WTC11 (cell line): ENCODE results near the gene PRDM15. TPM values are rescaled to one million over a fixed set of nuclear protein-coding genes. Genes with fewer than 3 reads are reported as not detected.

Experiments
- ATAC-seq: fragments of 200-7000 bp; cut with Tn5 transposase; 2 replicates; pipeline ENCODE4 v1.10.0; 2021; ENCODE audit warnings: mild to moderate bottlenecking, moderate library complexity
- CTCF ChIA-PET: fragments of 300-600 bp; sonication (Branson Sonifier 250); formaldehyde crosslinking; loops from one replicate; lab custom pipeline; 2021; ENCODE audit warnings: antibody characterized with exemption; lab: Charles Lee
- POLR2A ChIA-PET: fragments of 350-600 bp; sonication (Branson Sonifier 250); formaldehyde crosslinking; loops from one replicate; lab custom pipeline; 2021; ENCODE audit warnings: antibody characterized with exemption; lab: Charles Lee
- DNase-seq: peaks from one replicate; pipeline ENCODE4 v3.0.0; 2021; ENCODE audit warnings: low spot score
- H3K27ac Mint-ChIP-seq: 2 replicates; pipeline ENCODE4 v1.8.0; 2021; ENCODE audit warnings: mixed read lengths
- H3K27me3 Mint-ChIP-seq: 2 replicates; pipeline ENCODE4 v1.8.0; 2021; ENCODE audit warnings: low read depth, mild to moderate bottlenecking, moderate library complexity, mixed read lengths
- H3K36me3 Mint-ChIP-seq: 2 replicates; pipeline ENCODE4 v1.8.0; 2021; ENCODE audit warnings: mixed read lengths
- H3K4me1 Mint-ChIP-seq: 2 replicates; pipeline ENCODE4 v1.8.0; 2022; ENCODE audit warnings: mixed read lengths
- H3K4me3 Mint-ChIP-seq: 2 replicates; pipeline ENCODE4 v1.8.0; 2021; ENCODE audit warnings: mild to moderate bottlenecking, moderate library complexity, mixed read lengths
- H3K9me3 Mint-ChIP-seq: 2 replicates; pipeline ENCODE4 v1.8.0; 2021; ENCODE audit warnings: mixed read lengths
- ELF4 ChIP-seq: sonication (generic); formaldehyde crosslinking; IDR thresholded peaks from 2 replicates; pipeline ENCODE4 v1.8.1; 2022; ENCODE audit warnings: low read depth, mild to moderate bottlenecking, moderate library complexity, missing genetic modification reagents
- EMX1 ChIP-seq: fragments of 250-450 bp; sonication (Bioruptor Pico); IDR thresholded peaks from 2 replicates; pipeline ENCODE4 v1.8.0; 2021; ENCODE audit warnings: mild to moderate bottlenecking
- ETV6 ChIP-seq: sonication (generic); formaldehyde crosslinking; IDR thresholded peaks from 2 replicates; pipeline ENCODE4 v1.8.1; 2022; ENCODE audit warnings: mild to moderate bottlenecking, missing genetic modification reagents
- IRF2 ChIP-seq: sonication (generic); formaldehyde crosslinking; IDR thresholded peaks from 2 replicates; pipeline ENCODE4 v1.8.0; 2022; ENCODE audit warnings: low read depth, missing genetic modification reagents, borderline replicate concordance
- JUN ChIP-seq: sonication (generic); formaldehyde crosslinking; IDR thresholded peaks from 2 replicates; pipeline ENCODE4 v1.8.0; 2023; ENCODE audit warnings: mild to moderate bottlenecking, missing genetic modification reagents
- NFE2L1 ChIP-seq: sonication (generic); formaldehyde crosslinking; IDR thresholded peaks from 2 replicates; pipeline ENCODE4 v1.8.1; 2023; ENCODE audit warnings: missing genetic modification reagents
- NR2C2 ChIP-seq: sonication (generic); formaldehyde crosslinking; IDR thresholded peaks from 2 replicates; pipeline ENCODE4 v1.8.0; 2022; ENCODE audit warnings: mild to moderate bottlenecking, missing genetic modification reagents
- RELA ChIP-seq: sonication (generic); formaldehyde crosslinking; IDR thresholded peaks from 2 replicates; pipeline ENCODE4 v1.8.1; 2022; ENCODE audit warnings: missing genetic modification reagents, mild to moderate bottlenecking, borderline replicate concordance
- TP53 ChIP-seq: sonication (generic); formaldehyde crosslinking; IDR thresholded peaks from 2 replicates; pipeline ENCODE4 v1.8.1; 2023; ENCODE audit warnings: mild to moderate bottlenecking, missing genetic modification reagents
- ZNF121 ChIP-seq: sonication (generic); formaldehyde crosslinking; IDR thresholded peaks from 2 replicates; pipeline ENCODE4 v1.8.0; 2023; ENCODE audit warnings: missing genetic modification reagents
- ZNF232 ChIP-seq: sonication (generic); formaldehyde crosslinking; IDR thresholded peaks from 2 replicates; pipeline ENCODE4 v1.8.0; 2022; ENCODE audit warnings: mild to moderate bottlenecking, missing genetic modification reagents
- ZNF317 ChIP-seq: sonication (generic); formaldehyde crosslinking; IDR thresholded peaks from 2 replicates; pipeline ENCODE4 v1.8.1; 2023; ENCODE audit warnings: low read depth, mild to moderate bottlenecking, moderate library complexity, missing genetic modification reagents, borderline replicate concordance
- ZNF396 ChIP-seq: fragments of 250-450 bp; sonication (Bioruptor Pico); IDR thresholded peaks from 2 replicates; pipeline ENCODE4 v1.8.0; 2021; ENCODE audit warnings: mild to moderate bottlenecking, moderate library complexity, borderline replicate concordance
- total RNA-seq: library from RNA; stranded (reverse); gene quantifications from 3 replicates; pipeline ENCODE4 v1.2.3, GENCODE V29; 2021
- TF ChIP-seq, protein P1 (sequence below): sonication (generic); formaldehyde crosslinking; conservative IDR thresholded peaks from 2 replicates; pipeline ENCODE4 v1.8.1; 2022; ENCODE audit warnings: mild to moderate bottlenecking, missing genetic modification reagents
- TF ChIP-seq, protein P2 (sequence below): sonication (generic); formaldehyde crosslinking; IDR thresholded peaks from 2 replicates; pipeline ENCODE4 v1.8.1; 2023; ENCODE audit warnings: mild to moderate bottlenecking, moderate library complexity, missing genetic modification reagents
- TF ChIP-seq, protein P3 (sequence below): sonication (generic); formaldehyde crosslinking; IDR thresholded peaks from 2 replicates; pipeline ENCODE4 v1.8.0; 2023; ENCODE audit warnings: mild to moderate bottlenecking, missing genetic modification reagents
- TF ChIP-seq, protein P4 (sequence below): sonication (generic); formaldehyde crosslinking; IDR thresholded peaks from 2 replicates; pipeline ENCODE4 v1.8.0; 2023; ENCODE audit warnings: missing genetic modification reagents
- TF ChIP-seq, protein P5 (sequence below): sonication (generic); formaldehyde crosslinking; IDR thresholded peaks from 2 replicates; pipeline ENCODE4 v1.8.1; 2023; ENCODE audit warnings: mild to moderate bottlenecking, missing genetic modification reagents, borderline replicate concordance
- TF ChIP-seq, protein P6 (sequence below): fragments of 200-600 bp; IDR thresholded peaks from 2 replicates; pipeline ENCODE4 v1.8.0; 2022; ENCODE audit warnings: antibody characterized with exemption
- TF ChIP-seq, protein P7 (sequence below): sonication (generic); formaldehyde crosslinking; IDR thresholded peaks from 2 replicates; pipeline ENCODE4 v1.8.1; 2022; ENCODE audit warnings: mild to moderate bottlenecking, missing genetic modification reagents, moderate library complexity, borderline replicate concordance

PRDM15 gene
- total RNA-seq, 1 experiment from 2014 or later = 12.9 TPM

DNA sequence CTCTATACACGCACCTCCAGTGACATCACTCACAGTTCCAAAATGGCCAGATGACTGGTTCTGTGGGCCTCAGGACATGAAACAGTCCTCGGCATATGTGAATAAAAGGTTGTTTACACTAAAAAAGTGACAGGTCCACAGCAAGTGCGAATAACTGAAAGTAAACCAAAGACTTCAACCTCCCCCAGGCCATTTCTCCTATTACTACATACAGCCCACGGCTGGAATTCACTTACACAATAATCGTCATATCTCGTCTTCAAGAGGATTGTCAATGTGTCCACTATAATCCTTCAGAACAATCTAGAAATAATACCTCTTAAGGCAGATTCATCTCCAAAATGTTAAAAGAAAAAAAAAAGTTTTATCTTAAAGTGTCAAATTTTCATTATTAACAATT is 1.9 kb upstream of the PRDM15 start:
- ATAC-seq = no peak
- POLR2A ChIA-PET = no interaction called here
- Mint-ChIP-seq H3K27ac (no peak overlapping the region), H3K4me1 (peaks cover 28% of the 10 kb centered on the region), H3K9me3 (no peaks in the 10 kb centered on the region), H3K36me3 (no peaks in the 10 kb centered on the region), H3K27me3 (no peaks in the 10 kb centered on the region; the same call in 1 of the 2 replicates), H3K4me3 (no peak overlapping the region)
- no peak for DNase-seq
- CTCF ChIA-PET = no interaction called here
- TF ChIP-seq, protein P1, sequence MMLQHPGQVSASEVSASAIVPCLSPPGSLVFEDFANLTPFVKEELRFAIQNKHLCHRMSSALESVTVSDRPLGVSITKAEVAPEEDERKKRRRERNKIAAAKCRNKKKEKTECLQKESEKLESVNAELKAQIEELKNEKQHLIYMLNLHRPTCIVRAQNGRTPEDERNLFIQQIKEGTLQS (CRISPR knock-in tag) = no peak
- TF ChIP-seq EMX1 (CRISPR knock-in tag) (no peak), NR2C2 (CRISPR knock-in tag) (no peak), ETV6 (CRISPR knock-in tag) (no peak), ZNF396 (CRISPR knock-in tag) (no peak), ELF4 (no peak), JUN (CRISPR knock-in tag) (no peak), NFE2L1 (CRISPR knock-in tag) (no peak), IRF2 (no peak), ZNF121 (no peak), RELA (CRISPR knock-in tag) (no peak), ZNF232 (CRISPR knock-in tag) (no peak), TP53 (no peak), ZNF317 (no peak)
- TF ChIP-seq, protein P2, sequence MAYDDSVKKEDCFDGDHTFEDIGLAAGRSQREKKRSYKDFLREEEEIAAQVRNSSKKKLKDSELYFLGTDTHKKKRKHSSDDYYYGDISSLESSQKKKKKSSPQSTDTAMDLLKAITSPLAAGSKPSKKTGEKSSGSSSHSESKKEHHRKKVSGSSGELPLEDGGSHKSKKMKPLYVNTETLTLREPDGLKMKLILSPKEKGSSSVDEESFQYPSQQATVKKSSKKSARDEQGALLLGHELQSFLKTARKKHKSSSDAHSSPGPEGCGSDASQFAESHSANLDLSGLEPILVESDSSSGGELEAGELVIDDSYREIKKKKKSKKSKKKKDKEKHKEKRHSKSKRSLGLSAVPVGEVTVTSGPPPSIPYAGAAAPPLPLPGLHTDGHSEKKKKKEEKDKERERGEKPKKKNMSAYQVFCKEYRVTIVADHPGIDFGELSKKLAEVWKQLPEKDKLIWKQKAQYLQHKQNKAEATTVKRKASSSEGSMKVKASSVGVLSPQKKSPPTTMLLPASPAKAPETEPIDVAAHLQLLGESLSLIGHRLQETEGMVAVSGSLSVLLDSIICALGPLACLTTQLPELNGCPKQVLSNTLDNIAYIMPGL (CRISPR knock-in tag) = no peak
- TF ChIP-seq, protein P3, sequence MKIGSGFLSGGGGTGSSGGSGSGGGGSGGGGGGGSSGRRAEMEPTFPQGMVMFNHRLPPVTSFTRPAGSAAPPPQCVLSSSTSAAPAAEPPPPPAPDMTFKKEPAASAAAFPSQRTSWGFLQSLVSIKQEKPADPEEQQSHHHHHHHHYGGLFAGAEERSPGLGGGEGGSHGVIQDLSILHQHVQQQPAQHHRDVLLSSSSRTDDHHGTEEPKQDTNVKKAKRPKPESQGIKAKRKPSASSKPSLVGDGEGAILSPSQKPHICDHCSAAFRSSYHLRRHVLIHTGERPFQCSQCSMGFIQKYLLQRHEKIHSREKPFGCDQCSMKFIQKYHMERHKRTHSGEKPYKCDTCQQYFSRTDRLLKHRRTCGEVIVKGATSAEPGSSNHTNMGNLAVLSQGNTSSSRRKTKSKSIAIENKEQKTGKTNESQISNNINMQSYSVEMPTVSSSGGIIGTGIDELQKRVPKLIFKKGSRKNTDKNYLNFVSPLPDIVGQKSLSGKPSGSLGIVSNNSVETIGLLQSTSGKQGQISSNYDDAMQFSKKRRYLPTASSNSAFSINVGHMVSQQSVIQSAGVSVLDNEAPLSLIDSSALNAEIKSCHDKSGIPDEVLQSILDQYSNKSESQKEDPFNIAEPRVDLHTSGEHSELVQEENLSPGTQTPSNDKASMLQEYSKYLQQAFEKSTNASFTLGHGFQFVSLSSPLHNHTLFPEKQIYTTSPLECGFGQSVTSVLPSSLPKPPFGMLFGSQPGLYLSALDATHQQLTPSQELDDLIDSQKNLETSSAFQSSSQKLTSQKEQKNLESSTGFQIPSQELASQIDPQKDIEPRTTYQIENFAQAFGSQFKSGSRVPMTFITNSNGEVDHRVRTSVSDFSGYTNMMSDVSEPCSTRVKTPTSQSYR (CRISPR knock-in tag) = no peak
- TF ChIP-seq, protein P4, sequence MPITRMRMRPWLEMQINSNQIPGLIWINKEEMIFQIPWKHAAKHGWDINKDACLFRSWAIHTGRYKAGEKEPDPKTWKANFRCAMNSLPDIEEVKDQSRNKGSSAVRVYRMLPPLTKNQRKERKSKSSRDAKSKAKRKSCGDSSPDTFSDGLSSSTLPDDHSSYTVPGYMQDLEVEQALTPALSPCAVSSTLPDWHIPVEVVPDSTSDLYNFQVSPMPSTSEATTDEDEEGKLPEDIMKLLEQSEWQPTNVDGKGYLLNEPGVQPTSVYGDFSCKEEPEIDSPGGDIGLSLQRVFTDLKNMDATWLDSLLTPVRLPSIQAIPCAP (CRISPR knock-in tag) = no peak
- TF ChIP-seq, protein P5, sequence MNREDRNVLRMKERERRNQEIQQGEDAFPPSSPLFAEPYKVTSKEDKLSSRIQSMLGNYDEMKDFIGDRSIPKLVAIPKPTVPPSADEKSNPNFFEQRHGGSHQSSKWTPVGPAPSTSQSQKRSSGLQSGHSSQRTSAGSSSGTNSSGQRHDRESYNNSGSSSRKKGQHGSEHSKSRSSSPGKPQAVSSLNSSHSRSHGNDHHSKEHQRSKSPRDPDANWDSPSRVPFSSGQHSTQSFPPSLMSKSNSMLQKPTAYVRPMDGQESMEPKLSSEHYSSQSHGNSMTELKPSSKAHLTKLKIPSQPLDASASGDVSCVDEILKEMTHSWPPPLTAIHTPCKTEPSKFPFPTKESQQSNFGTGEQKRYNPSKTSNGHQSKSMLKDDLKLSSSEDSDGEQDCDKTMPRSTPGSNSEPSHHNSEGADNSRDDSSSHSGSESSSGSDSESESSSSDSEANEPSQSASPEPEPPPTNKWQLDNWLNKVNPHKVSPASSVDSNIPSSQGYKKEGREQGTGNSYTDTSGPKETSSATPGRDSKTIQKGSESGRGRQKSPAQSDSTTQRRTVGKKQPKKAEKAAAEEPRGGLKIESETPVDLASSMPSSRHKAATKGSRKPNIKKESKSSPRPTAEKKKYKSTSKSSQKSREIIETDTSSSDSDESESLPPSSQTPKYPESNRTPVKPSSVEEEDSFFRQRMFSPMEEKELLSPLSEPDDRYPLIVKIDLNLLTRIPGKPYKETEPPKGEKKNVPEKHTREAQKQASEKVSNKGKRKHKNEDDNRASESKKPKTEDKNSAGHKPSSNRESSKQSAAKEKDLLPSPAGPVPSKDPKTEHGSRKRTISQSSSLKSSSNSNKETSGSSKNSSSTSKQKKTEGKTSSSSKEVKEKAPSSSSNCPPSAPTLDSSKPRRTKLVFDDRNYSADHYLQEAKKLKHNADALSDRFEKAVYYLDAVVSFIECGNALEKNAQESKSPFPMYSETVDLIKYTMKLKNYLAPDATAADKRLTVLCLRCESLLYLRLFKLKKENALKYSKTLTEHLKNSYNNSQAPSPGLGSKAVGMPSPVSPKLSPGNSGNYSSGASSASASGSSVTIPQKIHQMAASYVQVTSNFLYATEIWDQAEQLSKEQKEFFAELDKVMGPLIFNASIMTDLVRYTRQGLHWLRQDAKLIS = no peak
- TF ChIP-seq, protein P6, sequence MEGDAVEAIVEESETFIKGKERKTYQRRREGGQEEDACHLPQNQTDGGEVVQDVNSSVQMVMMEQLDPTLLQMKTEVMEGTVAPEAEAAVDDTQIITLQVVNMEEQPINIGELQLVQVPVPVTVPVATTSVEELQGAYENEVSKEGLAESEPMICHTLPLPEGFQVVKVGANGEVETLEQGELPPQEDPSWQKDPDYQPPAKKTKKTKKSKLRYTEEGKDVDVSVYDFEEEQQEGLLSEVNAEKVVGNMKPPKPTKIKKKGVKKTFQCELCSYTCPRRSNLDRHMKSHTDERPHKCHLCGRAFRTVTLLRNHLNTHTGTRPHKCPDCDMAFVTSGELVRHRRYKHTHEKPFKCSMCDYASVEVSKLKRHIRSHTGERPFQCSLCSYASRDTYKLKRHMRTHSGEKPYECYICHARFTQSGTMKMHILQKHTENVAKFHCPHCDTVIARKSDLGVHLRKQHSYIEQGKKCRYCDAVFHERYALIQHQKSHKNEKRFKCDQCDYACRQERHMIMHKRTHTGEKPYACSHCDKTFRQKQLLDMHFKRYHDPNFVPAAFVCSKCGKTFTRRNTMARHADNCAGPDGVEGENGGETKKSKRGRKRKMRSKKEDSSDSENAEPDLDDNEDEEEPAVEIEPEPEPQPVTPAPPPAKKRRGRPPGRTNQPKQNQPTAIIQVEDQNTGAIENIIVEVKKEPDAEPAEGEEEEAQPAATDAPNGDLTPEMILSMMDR = no peak
- TF ChIP-seq, protein P7, sequence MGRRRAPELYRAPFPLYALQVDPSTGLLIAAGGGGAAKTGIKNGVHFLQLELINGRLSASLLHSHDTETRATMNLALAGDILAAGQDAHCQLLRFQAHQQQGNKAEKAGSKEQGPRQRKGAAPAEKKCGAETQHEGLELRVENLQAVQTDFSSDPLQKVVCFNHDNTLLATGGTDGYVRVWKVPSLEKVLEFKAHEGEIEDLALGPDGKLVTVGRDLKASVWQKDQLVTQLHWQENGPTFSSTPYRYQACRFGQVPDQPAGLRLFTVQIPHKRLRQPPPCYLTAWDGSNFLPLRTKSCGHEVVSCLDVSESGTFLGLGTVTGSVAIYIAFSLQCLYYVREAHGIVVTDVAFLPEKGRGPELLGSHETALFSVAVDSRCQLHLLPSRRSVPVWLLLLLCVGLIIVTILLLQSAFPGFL (CRISPR knock-in tag) = no peak
